ENCODE data around the gene TYMS. TPM values are rescaled to one million over a fixed set of nuclear protein-coding genes. Genes with fewer than 3 reads are reported as not detected.

TYMS gene
- total RNA-seq, 2 experiments from 2014 or later: 324 to 329 TPM

GRCh38 chr18:658001-658946 is 821 bp downstream of the TYMS start:
- H3K36me3 Mint-ChIP-seq (ENCODE audit: low read depth): peaks cover 45% of the 10 kb centered on the region
- H3K4me3 Mint-ChIP-seq: peak overlapping the region; percentile 94
- intact Hi-C loops (cut with micrococcal nuclease): no loop called here
- ATAC-seq: peak; percentile 68
- POLR2A ChIA-PET: interaction anchor here (0.6 to 4.7 kb wide), 28 partner anchors 8 to 502 kb away, joined by 3 to 41 read pairs (median 4); partner anchors contain the start of genes ENOSF1 and YES1
- H3K27me3 Mint-ChIP-seq: peaks cover 24% of the 10 kb centered on the region
- peaks cover 20% of the 10 kb centered on the region for H3K4me1 Mint-ChIP-seq (ENCODE audit: low read depth)
- H3K27ac Mint-ChIP-seq: peak overlapping the region; percentile 94
- no peak for TF ChIP-seq CTCF (IDR thresholded peaks at IDR 0.05)
- H3K9me3 Mint-ChIP-seq: peaks cover 7% of the 10 kb centered on the region
- peak; percentile 85 for DNase-seq
- CTCF ChIA-PET: interaction anchor here (1.2 to 2.8 kb wide), 10 partner anchors 9 to 390 kb away, joined by 3 to 27 read pairs (median 4); partner anchors contain the start of genes ENOSF1 and THOC1

GRCh38 chr18:658947-659533 is 1.6 kb downstream of the TYMS start:
- ATAC-seq: no peak
- no peak for DNase-seq
- ChIA-PET POLR2A (interaction anchor here (0.8 to 4.7 kb wide), 13 partner anchors 11 to 391 kb away, joined by 3 to 41 read pairs (median 7); no protein-coding TSS in a partner anchor), CTCF (interaction anchor here (1.4 to 2.8 kb wide), 7 partner anchors 9 to 181 kb away, joined by 3 to 27 read pairs (median 5); partner anchors contain the start of gene ENOSF1)
- intact Hi-C loops (cut with micrococcal nuclease): no loop called here
- Mint-ChIP-seq H3K9me3 (peaks cover 7% of the 10 kb centered on the region), H3K36me3 (ENCODE audit: low read depth) (peaks cover 45% of the 10 kb centered on the region), H3K27ac (peak overlapping the region; percentile 94), H3K27me3 (peaks cover 18% of the 10 kb centered on the region), H3K4me3 (peak overlapping the region; percentile 94), H3K4me1 (ENCODE audit: low read depth) (peaks cover 20% of the 10 kb centered on the region)
- no peak for TF ChIP-seq CTCF (IDR thresholded peaks at IDR 0.05)

GRCh38 chr18:659597-659996 is 2.1 kb downstream of the TYMS start:
- peak overlapping the region; percentile 94 for H3K4me3 Mint-ChIP-seq
- H3K27ac Mint-ChIP-seq: peak overlapping the region; percentile 24
- peaks cover 45% of the 10 kb centered on the region for H3K36me3 Mint-ChIP-seq (ENCODE audit: low read depth)
- ChIA-PET CTCF (interaction anchor here (1.4 to 2.8 kb wide), 5 partner anchors 35 to 180 kb away, joined by 3 to 27 read pairs (median 5); partner anchors contain the start of gene ENOSF1), POLR2A (interaction anchor here (1.0 to 4.7 kb wide), 8 partner anchors 10 to 391 kb away, joined by 3 to 41 read pairs (median 6); no protein-coding TSS in a partner anchor)
- H3K9me3 Mint-ChIP-seq: peaks cover 7% of the 10 kb centered on the region
- DNase-seq (no peak), ATAC-seq (no peak)
- peaks cover 14% of the 10 kb centered on the region for H3K27me3 Mint-ChIP-seq
- peaks cover 20% of the 10 kb centered on the region for H3K4me1 Mint-ChIP-seq (ENCODE audit: low read depth)
- no peak for TF ChIP-seq CTCF (IDR thresholded peaks at IDR 0.05)
- intact Hi-C loops (cut with micrococcal nuclease): no loop called here

DNA sequence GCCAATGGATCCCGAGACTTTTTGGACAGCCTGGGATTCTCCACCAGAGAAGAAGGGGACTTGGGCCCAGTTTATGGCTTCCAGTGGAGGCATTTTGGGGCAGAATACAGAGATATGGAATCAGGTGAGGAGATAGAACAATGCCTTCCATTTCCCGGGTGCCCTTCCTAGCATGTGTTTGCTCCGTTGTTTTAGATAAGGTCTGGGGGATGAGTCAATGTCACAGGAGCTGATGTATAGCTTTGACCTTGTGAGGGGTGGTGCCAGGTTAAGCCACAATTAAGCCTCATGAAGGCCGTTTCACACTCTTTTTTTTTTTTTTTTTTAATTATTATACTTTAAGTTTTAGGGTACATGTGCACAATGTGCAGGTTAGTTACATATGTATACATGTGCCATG is 4.7 kb downstream of the TYMS start:
- Mint-ChIP-seq H3K4me3 (no peak overlapping the region), H3K27me3 (no peaks in the 10 kb centered on the region), H3K27ac (no peak overlapping the region), H3K9me3 (peaks cover 11% of the 10 kb centered on the region), H3K36me3 (ENCODE audit: low read depth) (peaks cover 50% of the 10 kb centered on the region), H3K4me1 (ENCODE audit: low read depth) (peaks cover 21% of the 10 kb centered on the region)
- DNase-seq: no peak
- no peak for TF ChIP-seq CTCF (IDR thresholded peaks at IDR 0.05)
- ChIA-PET POLR2A (interaction anchor here (1.6 kb wide), 1 partner anchor 11 kb away, joined by 6 read pairs; no protein-coding TSS in a partner anchor), CTCF (interaction anchor here (1.0 to 1.3 kb wide), 2 partner anchors 11 to 38 kb away, joined by 3 read pairs; no protein-coding TSS in a partner anchor)
- intact Hi-C loops (cut with micrococcal nuclease): no loop called here
- ATAC-seq: no peak
